A673 (cell line): ENCODE data around the gene SLC7A8.

Experiments
- EZH2 ChIP-seq: fragments of 200-600 bp; sonication (generic); IDR thresholded peaks from 2 replicates; pipeline ENCODE4 v1.6.1; 2017; ENCODE audit warnings: borderline replicate concordance, low read depth, mild to moderate bottlenecking, mixed read lengths, antibody characterized with exemption, low read length; ENCODE audit not compliant: poor library complexity, severe bottlenecking
- TF ChIP-seq, protein P1 (sequence below): fragments of 300-800, 200-600 bp; sonication (generic); conservative IDR thresholded peaks from 2 replicates; pipeline ENCODE4 v1.5.1; 2017; ENCODE audit warnings: low read depth, mild to moderate bottlenecking, antibody characterized with exemption, low read length, moderate library complexity, mixed read lengths

DNA sequence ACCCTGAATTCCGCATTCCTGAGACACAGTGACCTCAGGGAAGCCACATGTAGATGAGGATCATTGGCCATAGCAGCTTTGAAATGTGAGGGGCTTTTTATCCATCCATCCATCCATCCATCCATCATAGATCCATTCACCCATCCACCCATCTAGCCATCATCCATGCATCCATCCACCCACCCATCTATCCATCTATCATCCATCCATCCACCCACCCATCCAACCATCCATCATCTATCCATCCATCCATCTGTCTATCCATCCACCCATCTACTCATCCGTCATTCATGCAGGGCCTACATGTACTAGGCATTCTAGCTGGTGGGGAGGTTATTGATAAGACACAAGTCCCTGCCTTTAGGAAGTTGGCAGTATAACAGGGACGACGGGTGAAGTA is 36.5 kb downstream of the SLC7A8 start:
- no peak for TF ChIP-seq EZH2
- TF ChIP-seq, protein P1, sequence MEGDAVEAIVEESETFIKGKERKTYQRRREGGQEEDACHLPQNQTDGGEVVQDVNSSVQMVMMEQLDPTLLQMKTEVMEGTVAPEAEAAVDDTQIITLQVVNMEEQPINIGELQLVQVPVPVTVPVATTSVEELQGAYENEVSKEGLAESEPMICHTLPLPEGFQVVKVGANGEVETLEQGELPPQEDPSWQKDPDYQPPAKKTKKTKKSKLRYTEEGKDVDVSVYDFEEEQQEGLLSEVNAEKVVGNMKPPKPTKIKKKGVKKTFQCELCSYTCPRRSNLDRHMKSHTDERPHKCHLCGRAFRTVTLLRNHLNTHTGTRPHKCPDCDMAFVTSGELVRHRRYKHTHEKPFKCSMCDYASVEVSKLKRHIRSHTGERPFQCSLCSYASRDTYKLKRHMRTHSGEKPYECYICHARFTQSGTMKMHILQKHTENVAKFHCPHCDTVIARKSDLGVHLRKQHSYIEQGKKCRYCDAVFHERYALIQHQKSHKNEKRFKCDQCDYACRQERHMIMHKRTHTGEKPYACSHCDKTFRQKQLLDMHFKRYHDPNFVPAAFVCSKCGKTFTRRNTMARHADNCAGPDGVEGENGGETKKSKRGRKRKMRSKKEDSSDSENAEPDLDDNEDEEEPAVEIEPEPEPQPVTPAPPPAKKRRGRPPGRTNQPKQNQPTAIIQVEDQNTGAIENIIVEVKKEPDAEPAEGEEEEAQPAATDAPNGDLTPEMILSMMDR, result no peak
